ENCODE data around the gene CNTN3.

The CNTN3 gene

DNA sequence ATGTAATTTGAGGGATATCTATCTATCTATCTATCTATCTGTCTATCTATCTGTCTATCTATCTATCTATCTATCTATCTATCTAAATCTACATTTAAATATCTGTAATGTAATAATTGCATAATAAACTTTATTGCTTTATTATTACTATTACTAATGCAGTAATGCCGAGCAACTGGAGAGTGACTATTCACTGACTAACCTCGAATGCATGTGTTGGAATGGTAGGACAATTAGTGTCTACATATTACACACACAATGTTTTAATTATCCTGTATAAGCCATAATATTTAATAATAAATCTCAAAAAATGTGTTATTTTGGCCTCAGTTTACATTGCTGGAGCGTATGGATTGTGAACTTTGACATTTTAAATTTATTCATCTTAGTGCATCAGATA, 25.2 kb upstream of the CNTN3 start:
- ATAC-seq (ENCODE audit: low read depth) (no peak), DNase-seq (ENCODE audit: low spot score) (no peak)
- no peaks in the 10 kb centered on the region for H3K27me3 ChIP-seq (ENCODE audit: insufficient read depth, poor library complexity, severe bottlenecking)
- TF ChIP-seq, protein P1, sequence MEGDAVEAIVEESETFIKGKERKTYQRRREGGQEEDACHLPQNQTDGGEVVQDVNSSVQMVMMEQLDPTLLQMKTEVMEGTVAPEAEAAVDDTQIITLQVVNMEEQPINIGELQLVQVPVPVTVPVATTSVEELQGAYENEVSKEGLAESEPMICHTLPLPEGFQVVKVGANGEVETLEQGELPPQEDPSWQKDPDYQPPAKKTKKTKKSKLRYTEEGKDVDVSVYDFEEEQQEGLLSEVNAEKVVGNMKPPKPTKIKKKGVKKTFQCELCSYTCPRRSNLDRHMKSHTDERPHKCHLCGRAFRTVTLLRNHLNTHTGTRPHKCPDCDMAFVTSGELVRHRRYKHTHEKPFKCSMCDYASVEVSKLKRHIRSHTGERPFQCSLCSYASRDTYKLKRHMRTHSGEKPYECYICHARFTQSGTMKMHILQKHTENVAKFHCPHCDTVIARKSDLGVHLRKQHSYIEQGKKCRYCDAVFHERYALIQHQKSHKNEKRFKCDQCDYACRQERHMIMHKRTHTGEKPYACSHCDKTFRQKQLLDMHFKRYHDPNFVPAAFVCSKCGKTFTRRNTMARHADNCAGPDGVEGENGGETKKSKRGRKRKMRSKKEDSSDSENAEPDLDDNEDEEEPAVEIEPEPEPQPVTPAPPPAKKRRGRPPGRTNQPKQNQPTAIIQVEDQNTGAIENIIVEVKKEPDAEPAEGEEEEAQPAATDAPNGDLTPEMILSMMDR (IDR thresholded peaks at IDR 0.05; ENCODE audit: poor library complexity, severe bottlenecking): no peak
- H3K27ac ChIP-seq (ENCODE audit: poor library complexity, severe bottlenecking): no peak overlapping the region
- no peak overlapping the region for H3K4me3 ChIP-seq (ENCODE audit: severe bottlenecking)
- H3K9me3 ChIP-seq (ENCODE audit: severe bottlenecking): no peaks in the 10 kb centered on the region
- H3K4me1 ChIP-seq (ENCODE audit: insufficient read depth, poor library complexity, severe bottlenecking): no peaks in the 10 kb centered on the region
- no peaks in the 10 kb centered on the region for H3K36me3 ChIP-seq (ENCODE audit: low read depth)

DNA sequence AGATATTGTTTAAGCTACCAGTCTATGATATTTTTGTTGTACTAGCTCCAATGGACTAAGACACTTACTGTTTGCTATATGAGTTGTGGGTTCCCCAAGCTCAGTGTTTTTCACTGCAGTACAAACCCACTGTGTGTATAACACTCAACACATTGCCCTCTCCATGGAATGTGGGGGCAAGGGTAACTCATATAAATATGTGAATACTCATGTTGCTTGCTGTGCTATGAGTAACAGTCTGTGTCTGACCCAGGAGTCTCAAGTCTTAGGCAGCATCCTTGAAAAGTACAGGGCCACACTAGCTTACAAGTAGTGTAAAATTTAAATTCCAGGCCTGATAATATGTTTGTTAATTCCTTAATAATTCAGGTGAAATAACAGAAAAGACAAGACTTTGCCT, 22.5 kb upstream of the CNTN3 start:
- no peak overlapping the region for H3K27ac ChIP-seq (ENCODE audit: poor library complexity, severe bottlenecking)
- ATAC-seq (ENCODE audit: low read depth): no peak

DNA sequence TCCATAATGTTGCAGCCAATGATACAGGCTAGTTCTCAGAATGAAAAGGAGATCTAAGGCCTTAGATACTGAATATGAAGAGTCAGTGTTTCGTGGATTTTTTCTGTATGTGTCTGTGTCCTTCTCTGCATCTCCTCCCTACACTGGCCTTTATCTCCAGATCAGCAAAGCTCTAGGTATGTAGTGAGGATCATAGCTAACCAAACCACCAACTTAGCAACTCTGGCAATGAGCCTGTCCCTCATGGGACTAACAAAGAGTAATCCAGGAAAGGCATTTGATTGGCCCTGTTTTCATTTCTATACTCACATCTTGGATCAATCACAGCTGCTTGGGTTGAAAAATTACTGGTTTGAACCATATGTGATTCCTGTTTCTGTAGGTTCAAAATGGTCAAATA, 18.6 kb upstream of the CNTN3 start:
- no peaks in the 10 kb centered on the region for H3K9me3 ChIP-seq (ENCODE audit: severe bottlenecking)
- no peak overlapping the region for H3K4me3 ChIP-seq (ENCODE audit: severe bottlenecking)
- no peaks in the 10 kb centered on the region for H3K4me1 ChIP-seq (ENCODE audit: insufficient read depth, poor library complexity, severe bottlenecking)
- no peaks in the 10 kb centered on the region for H3K36me3 ChIP-seq (ENCODE audit: low read depth)
- TF ChIP-seq, protein P1 (IDR thresholded peaks at IDR 0.05; ENCODE audit: poor library complexity, severe bottlenecking): no peak
- no peak for ATAC-seq (ENCODE audit: low read depth)
- DNase-seq (ENCODE audit: low spot score): no peak
- no peak overlapping the region for H3K27ac ChIP-seq (ENCODE audit: poor library complexity, severe bottlenecking)
- no peaks in the 10 kb centered on the region for H3K27me3 ChIP-seq (ENCODE audit: insufficient read depth, poor library complexity, severe bottlenecking)

More for the DNA sequence above, 22.5 kb upstream of the CNTN3 start:
- TF ChIP-seq, protein P1 (IDR thresholded peaks at IDR 0.05; ENCODE audit: poor library complexity, severe bottlenecking): no peak
- no peaks in the 10 kb centered on the region for H3K9me3 ChIP-seq (ENCODE audit: severe bottlenecking)
- H3K27me3 ChIP-seq (ENCODE audit: insufficient read depth, poor library complexity, severe bottlenecking): no peaks in the 10 kb centered on the region
- no peak for DNase-seq (ENCODE audit: low spot score)
- H3K4me3 ChIP-seq (ENCODE audit: severe bottlenecking): no peak overlapping the region
- H3K4me1 ChIP-seq (ENCODE audit: insufficient read depth, poor library complexity, severe bottlenecking): no peaks in the 10 kb centered on the region
- no peaks in the 10 kb centered on the region for H3K36me3 ChIP-seq (ENCODE audit: low read depth)

DNA sequence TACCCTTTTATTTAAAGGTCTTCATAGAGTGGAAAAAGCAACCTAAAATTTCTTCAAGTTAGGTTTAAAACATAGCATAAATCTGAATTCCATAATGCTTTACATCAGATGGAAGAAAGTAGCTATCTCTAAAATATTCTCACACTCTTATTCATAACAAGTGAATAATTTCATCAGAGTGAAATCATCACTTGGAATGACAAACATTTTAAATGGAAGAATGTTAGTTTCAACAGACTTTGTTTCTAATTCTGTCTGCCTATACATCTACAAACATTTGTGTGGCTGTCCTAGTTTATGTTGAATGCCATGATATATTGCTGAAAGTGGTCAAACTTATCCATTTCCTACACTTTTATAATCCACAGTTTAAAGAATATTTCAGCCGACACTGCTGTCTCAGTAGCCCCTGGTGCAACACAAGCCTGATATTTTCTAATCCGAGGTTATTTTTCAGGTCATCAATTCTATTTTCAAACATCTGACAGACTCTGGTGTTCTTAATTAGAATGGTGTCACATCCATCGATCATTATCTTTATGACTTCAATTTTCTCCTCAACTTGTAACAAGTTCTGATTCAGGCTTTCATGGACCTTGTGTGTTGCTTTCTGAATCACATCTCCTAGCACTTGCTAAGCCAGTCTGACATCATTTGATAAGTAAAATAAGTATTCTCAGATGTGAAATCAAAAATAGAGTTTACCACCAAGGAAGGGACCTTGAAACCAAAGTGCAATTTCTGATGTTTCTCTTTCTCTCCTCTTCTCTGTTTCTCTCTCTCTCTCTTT, 17.1 kb upstream of the CNTN3 start:
- no peaks in the 10 kb centered on the region for H3K9me3 ChIP-seq (ENCODE audit: severe bottlenecking)
- DNase-seq (ENCODE audit: low spot score) (no peak), ATAC-seq (ENCODE audit: low read depth) (no peak)
- H3K36me3 ChIP-seq (ENCODE audit: low read depth): no peaks in the 10 kb centered on the region
- TF ChIP-seq, protein P1 (IDR thresholded peaks at IDR 0.05; ENCODE audit: poor library complexity, severe bottlenecking): no peak
- H3K4me3 ChIP-seq (ENCODE audit: severe bottlenecking): no peak overlapping the region
- H3K4me1 ChIP-seq (ENCODE audit: insufficient read depth, poor library complexity, severe bottlenecking): no peaks in the 10 kb centered on the region
- H3K27ac ChIP-seq (ENCODE audit: poor library complexity, severe bottlenecking): no peak overlapping the region
- H3K27me3 ChIP-seq (ENCODE audit: insufficient read depth, poor library complexity, severe bottlenecking): no peaks in the 10 kb centered on the region

DNA sequence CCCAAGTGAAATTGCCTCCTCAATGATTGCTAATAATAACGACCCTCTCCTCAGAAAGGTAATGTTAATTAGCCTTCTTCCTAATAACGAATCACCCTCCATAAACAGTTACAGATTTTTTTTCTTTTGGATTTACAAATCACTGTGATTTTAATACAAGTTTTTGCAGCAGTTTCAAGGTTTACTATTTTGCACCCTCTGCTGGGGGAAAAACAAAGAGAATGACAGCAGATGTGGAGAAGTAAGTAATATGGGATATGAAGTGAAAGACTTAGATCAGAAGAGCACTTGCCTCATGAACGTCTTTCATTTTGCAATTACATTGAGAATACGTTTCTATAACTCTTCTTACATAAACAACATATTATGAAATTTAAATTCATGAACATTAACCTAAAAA, 16.1 kb upstream of the CNTN3 start:
- no peaks in the 10 kb centered on the region for H3K9me3 ChIP-seq (ENCODE audit: severe bottlenecking)
- H3K4me1 ChIP-seq (ENCODE audit: insufficient read depth, poor library complexity, severe bottlenecking): no peaks in the 10 kb centered on the region
- TF ChIP-seq, protein P1 (IDR thresholded peaks at IDR 0.05; ENCODE audit: poor library complexity, severe bottlenecking): peak; percentile 37
- H3K27ac ChIP-seq (ENCODE audit: poor library complexity, severe bottlenecking): no peak overlapping the region
- no peaks in the 10 kb centered on the region for H3K27me3 ChIP-seq (ENCODE audit: insufficient read depth, poor library complexity, severe bottlenecking)
- no peaks in the 10 kb centered on the region for H3K36me3 ChIP-seq (ENCODE audit: low read depth)
- no peak for DNase-seq (ENCODE audit: low spot score)
- ATAC-seq (ENCODE audit: low read depth): no peak
- no peak overlapping the region for H3K4me3 ChIP-seq (ENCODE audit: severe bottlenecking)
